Measurements from ENCODE around the gene ZNF688.

DNA sequence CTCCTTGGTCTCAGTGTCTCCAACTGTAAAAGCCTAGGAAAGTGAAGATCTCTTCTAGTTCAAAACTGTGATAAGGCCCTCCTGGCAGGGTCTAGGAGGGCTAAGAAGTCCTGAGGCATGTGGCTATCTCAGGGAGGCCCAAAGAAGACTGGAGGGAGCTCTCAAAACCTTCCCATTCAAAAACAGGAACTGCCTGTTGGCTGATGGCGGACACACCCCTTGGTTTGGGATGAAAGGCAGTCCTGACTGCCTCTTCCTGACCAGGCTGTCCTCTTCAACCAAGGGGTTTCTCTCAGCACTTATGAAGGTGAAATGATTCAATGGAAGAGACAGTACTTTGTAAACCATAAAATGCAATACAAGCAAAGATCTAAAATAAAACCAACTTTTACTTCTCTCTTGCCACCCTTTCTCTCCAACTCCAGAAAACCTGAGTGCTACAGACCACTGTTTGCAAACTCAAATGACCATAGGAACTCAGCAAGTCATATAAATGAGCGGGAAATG, 18.1 kb downstream of the ZNF688 start:
- TF ChIP-seq, protein P1, sequence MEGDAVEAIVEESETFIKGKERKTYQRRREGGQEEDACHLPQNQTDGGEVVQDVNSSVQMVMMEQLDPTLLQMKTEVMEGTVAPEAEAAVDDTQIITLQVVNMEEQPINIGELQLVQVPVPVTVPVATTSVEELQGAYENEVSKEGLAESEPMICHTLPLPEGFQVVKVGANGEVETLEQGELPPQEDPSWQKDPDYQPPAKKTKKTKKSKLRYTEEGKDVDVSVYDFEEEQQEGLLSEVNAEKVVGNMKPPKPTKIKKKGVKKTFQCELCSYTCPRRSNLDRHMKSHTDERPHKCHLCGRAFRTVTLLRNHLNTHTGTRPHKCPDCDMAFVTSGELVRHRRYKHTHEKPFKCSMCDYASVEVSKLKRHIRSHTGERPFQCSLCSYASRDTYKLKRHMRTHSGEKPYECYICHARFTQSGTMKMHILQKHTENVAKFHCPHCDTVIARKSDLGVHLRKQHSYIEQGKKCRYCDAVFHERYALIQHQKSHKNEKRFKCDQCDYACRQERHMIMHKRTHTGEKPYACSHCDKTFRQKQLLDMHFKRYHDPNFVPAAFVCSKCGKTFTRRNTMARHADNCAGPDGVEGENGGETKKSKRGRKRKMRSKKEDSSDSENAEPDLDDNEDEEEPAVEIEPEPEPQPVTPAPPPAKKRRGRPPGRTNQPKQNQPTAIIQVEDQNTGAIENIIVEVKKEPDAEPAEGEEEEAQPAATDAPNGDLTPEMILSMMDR (IDR thresholded peaks at IDR 0.05; ENCODE audit: low read depth, low read length, poor library complexity, severe bottlenecking) = no peak
- TF ChIP-seq EZH2phosphoT487 (IDR thresholded peaks at IDR 0.05; ENCODE audit: borderline replicate concordance, low read length) = no peak
